Epithelial cell of prostate (primary cell): Measurements from ENCODE around the gene ZDHHC20.

Experiments used
- DNase-seq: peaks from one replicate; pipeline ENCODE4 v3.0.0-alpha.2; 2011; ENCODE audit warnings: low read depth, low spot score
- H3K27ac ChIP-seq: fragments of 450-650 bp; 2 replicates; pipeline ENCODE4 v1.5.1; 2017; ENCODE audit warnings: mild to moderate bottlenecking

The ZDHHC20 gene, protein sequence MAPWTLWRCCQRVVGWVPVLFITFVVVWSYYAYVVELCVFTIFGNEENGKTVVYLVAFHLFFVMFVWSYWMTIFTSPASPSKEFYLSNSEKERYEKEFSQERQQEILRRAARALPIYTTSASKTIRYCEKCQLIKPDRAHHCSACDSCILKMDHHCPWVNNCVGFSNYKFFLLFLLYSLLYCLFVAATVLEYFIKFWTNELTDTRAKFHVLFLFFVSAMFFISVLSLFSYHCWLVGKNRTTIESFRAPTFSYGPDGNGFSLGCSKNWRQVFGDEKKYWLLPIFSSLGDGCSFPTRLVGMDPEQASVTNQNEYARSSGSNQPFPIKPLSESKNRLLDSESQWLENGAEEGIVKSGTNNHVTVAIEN

DNA sequence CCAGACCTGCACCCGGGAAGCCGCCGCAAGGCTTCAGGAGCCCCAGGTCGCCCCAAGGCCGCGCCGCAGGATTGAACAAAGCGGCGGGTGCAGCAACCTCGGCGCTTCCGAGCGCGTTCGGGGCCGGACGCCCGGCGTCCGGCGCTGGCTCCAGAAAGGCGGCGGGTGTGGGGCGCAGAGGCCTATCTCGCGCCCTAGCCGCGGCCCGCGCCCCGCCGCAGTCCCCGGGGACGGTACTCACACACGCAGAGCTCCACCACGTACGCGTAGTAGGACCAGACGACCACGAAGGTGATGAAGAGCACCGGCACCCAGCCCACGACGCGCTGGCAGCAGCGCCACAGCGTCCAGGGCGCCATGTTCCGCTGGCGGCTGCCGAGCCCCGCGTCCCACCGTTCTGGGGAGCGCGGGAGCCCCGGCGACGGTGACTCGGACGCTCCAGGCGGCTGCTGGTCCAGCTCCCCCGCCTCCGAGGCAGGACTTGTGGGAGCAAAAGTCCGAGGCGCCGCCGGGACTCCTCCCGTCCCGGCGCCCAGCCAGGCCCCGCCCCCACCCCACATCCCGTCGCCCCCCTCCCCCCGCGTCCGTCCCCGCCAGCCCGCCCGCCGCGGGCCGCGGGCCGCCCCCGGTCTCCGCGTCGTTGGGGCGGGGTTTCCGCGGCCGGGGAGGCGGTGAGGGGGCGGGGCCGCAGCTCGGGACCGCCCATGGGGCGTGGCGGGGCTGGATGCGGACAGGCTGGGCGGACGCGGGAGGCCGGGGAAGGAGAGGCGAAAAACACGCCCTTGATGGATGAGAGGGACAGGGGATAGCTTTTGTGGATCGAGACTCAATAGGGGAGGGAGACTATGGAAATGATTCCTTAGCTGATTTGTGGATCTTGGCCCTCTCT is at the start of gene ZDHHC20:
Gene ZDHHC20 (minus strand): TSS at position 491 of the 889 bp plus-strand sequence. CDS start 132 bp downstream, at position 359.
- peak within 1 kb of the TSS; percentile 78 for H3K27ac ChIP-seq
- no peak for DNase-seq

DNA sequence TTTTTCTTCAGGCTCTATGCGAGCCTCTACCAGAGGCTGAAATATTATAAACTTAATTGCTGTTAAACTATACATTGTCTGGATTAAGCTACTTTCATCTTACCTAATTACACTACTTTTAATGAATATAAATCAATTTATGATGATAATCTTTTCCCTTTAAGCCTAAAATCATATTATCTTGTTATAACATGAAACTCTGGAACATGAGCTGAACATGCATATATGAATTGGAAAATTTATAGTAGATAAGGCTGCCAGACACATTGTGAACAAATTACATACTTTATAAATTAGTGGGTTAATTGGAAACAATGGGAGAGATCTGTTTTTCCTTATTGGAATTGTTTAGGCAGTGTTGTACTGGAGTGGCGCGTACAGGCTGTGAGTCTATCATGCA is 45.3 kb upstream of the ZDHHC20 start:
- H3K27ac ChIP-seq = no peak overlapping the region
- no peak for DNase-seq

DNA sequence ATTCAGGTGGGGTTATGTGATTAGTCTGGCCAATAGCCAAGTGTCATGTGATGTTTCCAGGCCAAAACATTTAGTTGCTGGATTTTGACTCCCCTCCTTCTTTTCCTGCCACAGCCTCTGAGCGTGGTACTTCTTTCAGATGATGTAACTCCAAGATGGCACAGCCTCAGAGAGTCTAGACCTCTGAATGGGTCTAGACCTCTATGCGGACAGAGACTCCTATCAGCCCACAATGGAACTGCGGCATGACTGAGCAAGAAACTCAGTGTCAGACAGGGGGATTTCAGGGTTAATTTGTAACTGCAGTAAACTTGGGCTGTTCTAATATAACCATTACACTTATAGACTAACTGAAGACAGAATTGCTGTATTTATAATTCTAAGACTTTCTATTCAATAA is 42.6 kb upstream of the ZDHHC20 start:
- no peak for DNase-seq
- H3K27ac ChIP-seq = no peak overlapping the region

DNA sequence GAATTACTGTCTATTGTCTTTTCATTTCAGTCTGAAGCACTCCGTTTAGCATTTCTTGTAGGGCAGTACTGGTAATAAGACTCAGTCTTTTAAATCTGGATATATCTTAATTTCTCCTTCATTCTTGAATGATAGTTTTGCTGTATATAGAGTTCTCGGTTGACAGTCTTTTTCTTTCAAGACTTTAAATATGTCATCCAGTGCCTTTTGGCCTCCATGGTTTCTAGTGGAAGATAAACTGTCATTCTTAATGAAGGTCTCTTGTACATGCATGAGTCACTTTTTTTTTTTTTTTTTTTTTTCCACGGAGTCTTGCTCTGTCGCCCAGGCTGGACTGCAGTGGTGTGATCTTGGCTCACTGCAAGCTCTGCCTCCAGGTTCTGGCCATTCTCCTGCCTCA is 27.2 kb upstream of the ZDHHC20 start:
- H3K27ac ChIP-seq = no peak overlapping the region
- DNase-seq = no peak

DNA sequence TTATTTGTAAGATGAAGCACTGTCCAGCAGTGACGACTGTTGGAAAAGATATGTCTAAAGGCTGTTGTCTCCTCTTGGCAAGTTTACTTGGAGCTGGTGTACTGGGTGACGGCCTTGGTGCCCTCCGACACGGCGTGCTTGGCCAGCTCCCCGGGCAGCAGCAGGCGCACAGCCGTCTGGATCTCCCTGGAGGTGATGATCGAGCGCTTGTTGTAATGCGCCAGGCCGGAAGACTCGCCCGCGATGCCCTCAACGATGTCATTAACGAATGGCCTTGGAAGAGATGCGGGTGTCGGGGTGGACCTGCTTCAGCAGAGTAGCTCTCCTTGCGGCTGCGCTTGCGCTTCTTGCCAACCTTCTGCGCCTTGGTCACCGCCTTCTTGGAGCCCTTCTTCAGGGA is 24.6 kb upstream of the ZDHHC20 start:
- no peak for DNase-seq
- no peak overlapping the region for H3K27ac ChIP-seq

DNA sequence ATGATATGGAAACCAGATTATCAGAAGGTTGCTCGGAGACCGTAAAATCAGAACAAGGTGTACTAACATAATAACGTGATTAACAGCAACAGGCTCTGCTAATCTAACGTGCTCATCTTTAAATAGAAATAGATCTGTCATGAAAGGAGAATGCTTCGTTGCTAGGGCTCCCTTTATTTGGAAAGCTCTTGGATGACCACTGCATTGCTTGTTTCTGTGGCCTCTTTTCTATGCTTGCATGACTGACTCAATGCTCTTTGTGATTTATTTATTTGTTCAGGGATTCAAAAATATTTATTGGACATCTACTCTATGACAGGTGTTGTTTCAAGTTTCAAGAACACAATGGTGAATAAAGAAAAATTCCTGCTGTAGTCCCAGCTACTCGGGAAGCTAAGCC is 22.3 kb upstream of the ZDHHC20 start:
- H3K27ac ChIP-seq = no peak overlapping the region
- DNase-seq = no peak

DNA sequence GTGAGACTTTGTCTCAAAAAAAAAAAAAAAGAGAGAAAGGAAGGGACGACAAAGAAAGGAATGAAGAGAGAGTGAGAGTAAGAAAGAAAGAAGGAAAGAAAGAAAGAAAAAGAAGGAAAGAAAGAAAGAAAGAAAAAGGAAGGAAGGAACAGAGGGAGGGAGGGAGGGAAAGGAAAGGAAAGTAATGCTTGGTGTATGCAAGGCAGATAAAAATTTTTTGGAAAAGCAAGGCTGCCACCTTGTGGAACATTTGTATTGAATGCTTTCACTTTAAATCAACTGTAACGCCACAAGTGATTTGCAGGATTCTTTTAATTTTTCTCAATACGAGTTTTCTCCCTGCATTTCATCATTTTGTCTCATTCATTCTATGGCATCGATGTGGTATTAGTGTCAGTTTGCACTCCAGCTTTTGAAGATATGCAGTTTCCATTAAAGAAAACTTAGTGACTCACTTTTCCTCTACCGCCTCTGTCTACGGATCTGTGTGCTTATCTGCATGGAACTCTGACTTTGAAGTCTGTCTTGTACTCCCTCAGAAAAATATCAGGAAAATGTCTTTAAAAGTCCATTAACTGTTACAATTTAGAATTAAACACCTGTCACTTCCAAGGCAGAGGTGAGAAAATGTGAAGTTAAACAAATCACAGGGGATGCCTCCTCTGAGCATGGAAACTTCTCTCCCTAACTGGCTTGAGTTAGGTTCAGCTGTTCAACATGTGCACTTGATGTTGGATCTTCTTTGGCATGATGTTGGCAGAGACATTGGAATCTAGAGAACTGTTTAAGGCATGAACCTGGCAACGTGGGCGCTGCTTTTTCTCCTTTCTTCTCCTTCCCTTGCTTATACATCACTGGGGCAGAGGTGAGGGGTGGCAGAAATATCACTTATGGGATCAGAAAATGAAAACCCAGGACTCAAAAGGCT is 20.0 kb upstream of the ZDHHC20 start:
- H3K27ac ChIP-seq = no peak overlapping the region

DNA sequence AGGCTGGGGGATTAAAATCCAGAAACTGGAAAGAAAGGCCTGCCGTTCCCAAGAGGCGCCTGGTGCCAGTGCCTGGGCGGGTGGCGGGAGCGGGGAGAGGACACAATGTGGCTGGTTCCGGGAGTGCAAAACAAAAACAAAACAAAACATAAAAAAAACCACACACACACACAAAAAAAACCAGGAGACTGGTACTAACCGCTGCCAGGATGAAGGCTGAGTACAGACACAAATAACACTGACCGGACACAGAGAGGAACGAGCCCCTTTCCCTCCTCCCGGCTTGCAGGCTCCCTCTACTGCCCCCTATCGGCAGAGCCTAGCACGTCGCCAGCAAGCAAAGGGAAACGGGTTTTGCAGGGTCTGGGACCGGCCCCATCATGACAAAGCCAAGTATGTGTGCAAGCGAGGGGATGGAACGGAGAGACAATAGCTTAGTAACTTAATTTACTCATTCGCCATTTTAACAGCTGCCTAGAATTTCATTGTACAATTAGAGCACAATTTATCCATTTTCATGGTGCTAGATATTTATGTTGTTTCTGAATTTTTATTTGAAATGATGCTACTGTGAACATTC is 17.9 kb upstream of the ZDHHC20 start:
- H3K27ac ChIP-seq = no peak overlapping the region
- DNase-seq = no peak

More for the DNA sequence above, 20.0 kb upstream of the ZDHHC20 start:
- DNase-seq = no peak

DNA sequence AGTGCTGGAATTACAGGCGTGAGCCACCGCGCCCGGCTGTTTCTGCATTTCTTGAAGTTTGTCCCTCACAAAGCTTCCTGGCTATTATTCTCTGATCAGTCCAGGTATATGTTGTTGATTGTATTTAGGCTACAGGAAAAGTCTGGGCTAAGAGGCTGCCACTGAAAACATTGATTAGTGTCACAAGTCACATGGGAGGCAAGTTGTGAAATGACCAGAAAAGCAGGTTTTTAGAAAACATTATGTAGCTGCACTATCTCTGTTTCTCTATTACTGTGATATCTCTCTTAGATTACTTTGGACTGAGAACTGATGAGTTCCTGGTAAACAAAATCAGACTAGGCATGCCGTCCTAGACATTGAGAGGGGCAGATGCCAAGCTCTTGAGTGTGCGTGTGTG is 16.0 kb upstream of the ZDHHC20 start:
- DNase-seq = no peak

GRCh38 chr13:21470785-21471184 is 11.7 kb upstream of the ZDHHC20 start:
- DNase-seq = no peak
- H3K27ac ChIP-seq = no peak overlapping the region

More for the DNA sequence above, 16.0 kb upstream of the ZDHHC20 start:
- no peak overlapping the region for H3K27ac ChIP-seq

GRCh38 chr13:21466527-21466926 is 7.4 kb upstream of the ZDHHC20 start:
- DNase-seq = no peak
- H3K27ac ChIP-seq = no peak overlapping the region

GRCh38 chr13:21465710-21466160 is 6.6 kb upstream of the ZDHHC20 start:
- DNase-seq = no peak
- H3K27ac ChIP-seq = no peak overlapping the region

- H3K27ac ChIP-seq = no peak overlapping the region
- no peak for DNase-seq
Measured at GRCh38 chr13:21463424-21463823, 4.3 kb upstream of the ZDHHC20 start.

DNA sequence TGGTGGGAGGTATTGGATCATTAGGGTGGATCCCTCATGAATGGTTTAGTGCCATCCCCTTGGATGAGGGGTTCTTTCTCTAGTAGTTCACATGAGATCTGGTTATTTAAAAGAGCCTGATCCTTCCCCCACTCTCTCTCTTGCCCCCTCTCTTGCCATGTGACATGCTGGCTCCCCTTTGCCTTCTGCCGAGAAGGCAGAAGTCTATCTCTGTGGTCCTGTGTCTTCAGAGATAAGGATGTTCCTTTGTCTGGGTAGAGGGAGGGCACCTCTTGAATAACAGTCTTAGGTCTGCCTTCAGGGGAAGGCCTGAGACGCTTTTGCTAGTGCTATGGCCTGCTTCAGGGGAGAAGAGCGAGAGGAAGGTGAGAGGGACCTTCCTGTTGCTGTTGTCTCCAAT is 2.0 kb upstream of the ZDHHC20 start:
- no peak for DNase-seq
- H3K27ac ChIP-seq = no peak overlapping the region

DNA sequence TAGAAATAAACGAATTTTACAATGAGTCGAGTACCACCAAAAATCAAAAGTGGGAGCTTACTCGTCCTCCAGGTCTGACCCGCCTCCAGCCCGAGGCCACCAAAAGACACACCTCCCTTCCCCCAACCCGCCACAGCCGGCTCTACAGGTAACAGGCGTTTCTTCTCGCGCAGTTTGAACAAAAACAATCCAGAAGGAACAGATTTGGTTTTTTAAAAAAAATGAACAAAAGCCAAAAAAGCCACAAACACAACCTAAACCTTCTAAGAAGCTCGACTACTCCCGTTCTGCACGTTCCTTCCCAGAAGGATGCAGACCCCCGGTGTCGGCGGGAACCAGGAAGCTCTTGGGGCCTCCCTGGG is 671 bp downstream of the ZDHHC20 start:
- peak overlapping the region; percentile 78 for H3K27ac ChIP-seq
- no peak for DNase-seq

- H3K27ac ChIP-seq = no peak overlapping the region
- DNase-seq = no peak
Measured at GRCh38 chr13:21453387-21454081, 5.6 kb downstream of the ZDHHC20 start.

DNA sequence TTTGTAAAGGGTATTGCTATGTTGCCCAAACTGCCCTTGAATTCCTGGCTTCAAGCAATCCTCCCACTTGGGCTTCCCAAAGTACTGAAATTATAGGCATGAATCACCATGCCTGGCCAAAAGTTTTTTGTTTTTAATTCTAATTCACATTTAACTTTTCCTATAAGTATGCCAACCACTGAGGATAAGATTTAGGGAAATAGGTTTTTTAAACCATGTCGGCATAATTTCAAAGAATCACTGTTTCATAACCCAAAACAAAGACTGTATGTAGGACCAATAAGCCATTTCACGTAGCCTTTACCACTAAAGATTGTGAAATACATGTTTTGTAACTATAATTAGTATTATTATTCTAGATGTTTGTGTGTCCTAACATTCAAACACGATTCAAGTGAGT is 8.2 kb downstream of the ZDHHC20 start:
- no peak overlapping the region for H3K27ac ChIP-seq
- DNase-seq = no peak

DNA sequence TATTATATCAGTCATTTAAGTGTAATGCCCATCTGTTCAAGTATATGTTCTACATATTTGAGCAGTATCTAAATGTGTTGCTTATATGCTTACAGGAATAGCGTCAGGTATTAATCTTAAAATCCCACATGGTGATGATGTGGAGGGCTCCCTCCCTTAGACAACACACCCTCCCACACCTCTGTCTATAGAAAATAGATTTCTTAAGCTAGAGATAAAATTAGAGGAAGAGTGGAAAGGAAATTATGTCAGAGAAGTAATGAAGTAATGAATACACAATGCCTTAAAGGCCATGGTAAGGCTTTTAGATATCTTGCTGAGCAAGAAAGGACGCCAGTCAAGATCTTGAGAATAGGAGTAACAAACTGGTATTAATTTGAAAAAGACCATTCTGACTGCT is 12.4 kb downstream of the ZDHHC20 start:
- no peak overlapping the region for H3K27ac ChIP-seq
- no peak for DNase-seq

GRCh38 chr13:21445759-21446158 is 13.3 kb downstream of the ZDHHC20 start:
- DNase-seq = no peak
- H3K27ac ChIP-seq = no peak overlapping the region
